ENCODE data around the gene CNIH1. TPM values are rescaled to one million over a fixed set of nuclear protein-coding genes. Genes with fewer than 3 reads are reported as not detected.
"Not testable (repeated sequence)": the region's sequence is repeated elsewhere in the genome, so short reads cannot be mapped to it uniquely, and the experiment has no call there.

The CNIH1 gene
- total RNA-seq, 4 donors from 2014 or later: 73.4 to 176 (median 136) TPM

- Histone ChIP-seq H3K27me3 (no peaks in the 10 kb centered on the region), H3K27ac (peak overlapping the region in 2 of 4 donors; percentile 73 to 85), H3K9me3 (no peaks in the 10 kb centered on the region), H3K4me1 (peaks cover 13 to 29% of the 10 kb centered on the region in 2 donors), H3K4me3 (peak overlapping the region; percentile 64 to 70 (median 66)), H3K36me3 (no peaks in the 10 kb centered on the region)
- in situ Hi-C loops (cut with MboI; ENCODE audit: low sequenced_read_pairs in 4 of 4) (no loop called here), intact Hi-C loops (cut with DNase I; ENCODE audit: low total_unique reads) (loop anchor here (2.0 kb wide), 1 partner anchor 49 kb away; the partner anchor contains the start of gene GMFB)
- ATAC-seq (no peak), DNase-seq (no peak)
- no peak for TF ChIP-seq POLR2A (IDR thresholded peaks at IDR 0.05)
- TF ChIP-seq, protein P1, sequence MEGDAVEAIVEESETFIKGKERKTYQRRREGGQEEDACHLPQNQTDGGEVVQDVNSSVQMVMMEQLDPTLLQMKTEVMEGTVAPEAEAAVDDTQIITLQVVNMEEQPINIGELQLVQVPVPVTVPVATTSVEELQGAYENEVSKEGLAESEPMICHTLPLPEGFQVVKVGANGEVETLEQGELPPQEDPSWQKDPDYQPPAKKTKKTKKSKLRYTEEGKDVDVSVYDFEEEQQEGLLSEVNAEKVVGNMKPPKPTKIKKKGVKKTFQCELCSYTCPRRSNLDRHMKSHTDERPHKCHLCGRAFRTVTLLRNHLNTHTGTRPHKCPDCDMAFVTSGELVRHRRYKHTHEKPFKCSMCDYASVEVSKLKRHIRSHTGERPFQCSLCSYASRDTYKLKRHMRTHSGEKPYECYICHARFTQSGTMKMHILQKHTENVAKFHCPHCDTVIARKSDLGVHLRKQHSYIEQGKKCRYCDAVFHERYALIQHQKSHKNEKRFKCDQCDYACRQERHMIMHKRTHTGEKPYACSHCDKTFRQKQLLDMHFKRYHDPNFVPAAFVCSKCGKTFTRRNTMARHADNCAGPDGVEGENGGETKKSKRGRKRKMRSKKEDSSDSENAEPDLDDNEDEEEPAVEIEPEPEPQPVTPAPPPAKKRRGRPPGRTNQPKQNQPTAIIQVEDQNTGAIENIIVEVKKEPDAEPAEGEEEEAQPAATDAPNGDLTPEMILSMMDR (IDR thresholded peaks at IDR 0.05 in 4 of 5, conservative IDR thresholded peaks at IDR 0.05 in 1 of 5): no peak
These were observed 1.1 kb downstream of the CNIH1 start for GRCh38 chr14:54440037-54440436.

GRCh38 chr14:54438703-54439102 lies 2.5 kb downstream of the CNIH1 start:
- Histone ChIP-seq H3K36me3 (no peaks in the 10 kb centered on the region), H3K27ac (no peak overlapping the region), H3K27me3 (no peaks in the 10 kb centered on the region), H3K9me3 (no peaks in the 10 kb centered on the region), H3K4me3 (no peak overlapping the region), H3K4me1 (peaks cover 13 to 34% of the 10 kb centered on the region in 2 donors)
- ATAC-seq (no peak), DNase-seq (no peak)
- TF ChIP-seq, protein P1 (IDR thresholded peaks at IDR 0.05 in 4 of 5, conservative IDR thresholded peaks at IDR 0.05 in 1 of 5): no peak
- in situ Hi-C loops (cut with MboI; ENCODE audit: low sequenced_read_pairs in 4 of 4): no loop called here
- intact Hi-C loops (cut with DNase I; ENCODE audit: low total_unique reads): no loop called here

- H3K9me3 ChIP-seq; DNase-seq; H3K27ac ChIP-seq; intact Hi-C loops (cut with DNase I; ENCODE audit: low total_unique reads); H3K4me3 ChIP-seq; H3K27me3 ChIP-seq; H3K36me3 ChIP-seq; in situ Hi-C loops (cut with MboI; ENCODE audit: low sequenced_read_pairs in 4 of 4); ATAC-seq: not testable (repeated sequence)
- peaks cover 13 to 34% of the 10 kb centered on the region in 2 donors for H3K4me1 ChIP-seq
These were observed 3.2 kb downstream of the CNIH1 start for GRCh38 chr14:54437954-54438353.

GRCh38 chr14:54435500-54435981 lies 5.6 kb downstream of the CNIH1 start:
- H3K9me3 ChIP-seq: no peaks in the 10 kb centered on the region
- no peaks in the 10 kb centered on the region for H3K27me3 ChIP-seq
- intact Hi-C loops (cut with DNase I; ENCODE audit: low total_unique reads): no loop called here
- in situ Hi-C loops (cut with MboI; ENCODE audit: low sequenced_read_pairs in 4 of 4): no loop called here
- no peak for ATAC-seq
- no peak overlapping the region for H3K4me3 ChIP-seq
- H3K36me3 ChIP-seq: peaks cover 0 to 8% of the 10 kb centered on the region in 2 donors
- H3K4me1 ChIP-seq: peaks cover 7 to 28% of the 10 kb centered on the region in 2 donors
- H3K27ac ChIP-seq: no peak overlapping the region
- no peak for TF ChIP-seq POLR2A (IDR thresholded peaks at IDR 0.05)
- TF ChIP-seq, protein P1 (IDR thresholded peaks at IDR 0.05 in 4 of 5, conservative IDR thresholded peaks at IDR 0.05 in 1 of 5): no peak
- no peak for DNase-seq

- H3K36me3 ChIP-seq: peaks cover 0 to 28% of the 10 kb centered on the region in 2 donors
- no peak overlapping the region for H3K27ac ChIP-seq
- H3K4me3 ChIP-seq: no peak overlapping the region
- no peaks in the 10 kb centered on the region for H3K27me3 ChIP-seq
- no peak for ATAC-seq
- TF ChIP-seq, protein P1 (IDR thresholded peaks at IDR 0.05 in 4 of 5, conservative IDR thresholded peaks at IDR 0.05 in 1 of 5): no peak
- TF ChIP-seq POLR2A (IDR thresholded peaks at IDR 0.05): no peak
- in situ Hi-C loops (cut with MboI; ENCODE audit: low sequenced_read_pairs in 4 of 4): no loop called here
- no peak for DNase-seq
- H3K4me1 ChIP-seq: peaks cover 3 to 9% of the 10 kb centered on the region in 2 donors
- no peaks in the 10 kb centered on the region for H3K9me3 ChIP-seq
- intact Hi-C loops (cut with DNase I; ENCODE audit: low total_unique reads): no loop called here
These were observed 12.6 kb downstream of the CNIH1 start for GRCh38 chr14:54428527-54428926.
